Retinal pigment epithelial cell (primary cell): Measurements from ENCODE around the gene LPAR2.
"Not testable (repeated sequence)": the region's sequence is repeated elsewhere in the genome, so short reads cannot be mapped to it uniquely, and the experiment has no call there.

Experiments
- DNase-seq: peaks from one replicate; pipeline ENCODE4 v3.0.0-alpha.2; 2010; ENCODE audit warnings: low read depth
- H3K4me3 ChIP-seq: 2 replicates; pipeline ENCODE4 v1.5.1; 2011; ENCODE audit warnings: mild to moderate bottlenecking, low read length, control low read depth, moderate library complexity
- CTCF ChIP-seq: conservative IDR thresholded peaks from 2 replicates; pipeline ENCODE4 v1.5.1; 2011; ENCODE audit warnings: low read depth, low read length, control low read depth, inconsistent platforms

The LPAR2 gene

GRCh38 chr19:19602713-19603324, 25.2 kb downstream of the LPAR2 start:
- no peak for DNase-seq
- TF ChIP-seq CTCF = no peak
- no peak overlapping the region for H3K4me3 ChIP-seq

GRCh38 chr19:19602136-19602712, 25.8 kb downstream of the LPAR2 start:
- H3K4me3 ChIP-seq = no peak overlapping the region
- DNase-seq = no peak
- TF ChIP-seq CTCF = no peak

- DNase-seq = no peak
- no peak for TF ChIP-seq CTCF
- H3K4me3 ChIP-seq = no peak overlapping the region
Measured at GRCh38 chr19:19600793-19601330, 27.2 kb downstream of the LPAR2 start.

GRCh38 chr19:19598728-19599451, 29.1 kb downstream of the LPAR2 start:
- H3K4me3 ChIP-seq, DNase-seq: not testable (repeated sequence)

- TF ChIP-seq CTCF = no peak
- no peak overlapping the region for H3K4me3 ChIP-seq
- no peak for DNase-seq
Measured at GRCh38 chr19:19597809-19598306, 30.2 kb downstream of the LPAR2 start.

- no peak overlapping the region for H3K4me3 ChIP-seq
- DNase-seq = no peak
- peak; percentile 0 for TF ChIP-seq CTCF
Measured at GRCh38 chr19:19595171-19595701, 32.8 kb downstream of the LPAR2 start.

- no peak overlapping the region for H3K4me3 ChIP-seq
- no peak for TF ChIP-seq CTCF
- DNase-seq = no peak
Measured at GRCh38 chr19:19594381-19594780, 33.6 kb downstream of the LPAR2 start.
